Fibroblast of the conjunctiva (primary cell): Measurements from ENCODE around the gene PPP1R1B.

Experiments used
- DNase-seq: peaks from one replicate; pipeline ENCODE4 v3.0.0-alpha.2; 2010; ENCODE audit warnings: low read depth

The PPP1R1B gene

DNA sequence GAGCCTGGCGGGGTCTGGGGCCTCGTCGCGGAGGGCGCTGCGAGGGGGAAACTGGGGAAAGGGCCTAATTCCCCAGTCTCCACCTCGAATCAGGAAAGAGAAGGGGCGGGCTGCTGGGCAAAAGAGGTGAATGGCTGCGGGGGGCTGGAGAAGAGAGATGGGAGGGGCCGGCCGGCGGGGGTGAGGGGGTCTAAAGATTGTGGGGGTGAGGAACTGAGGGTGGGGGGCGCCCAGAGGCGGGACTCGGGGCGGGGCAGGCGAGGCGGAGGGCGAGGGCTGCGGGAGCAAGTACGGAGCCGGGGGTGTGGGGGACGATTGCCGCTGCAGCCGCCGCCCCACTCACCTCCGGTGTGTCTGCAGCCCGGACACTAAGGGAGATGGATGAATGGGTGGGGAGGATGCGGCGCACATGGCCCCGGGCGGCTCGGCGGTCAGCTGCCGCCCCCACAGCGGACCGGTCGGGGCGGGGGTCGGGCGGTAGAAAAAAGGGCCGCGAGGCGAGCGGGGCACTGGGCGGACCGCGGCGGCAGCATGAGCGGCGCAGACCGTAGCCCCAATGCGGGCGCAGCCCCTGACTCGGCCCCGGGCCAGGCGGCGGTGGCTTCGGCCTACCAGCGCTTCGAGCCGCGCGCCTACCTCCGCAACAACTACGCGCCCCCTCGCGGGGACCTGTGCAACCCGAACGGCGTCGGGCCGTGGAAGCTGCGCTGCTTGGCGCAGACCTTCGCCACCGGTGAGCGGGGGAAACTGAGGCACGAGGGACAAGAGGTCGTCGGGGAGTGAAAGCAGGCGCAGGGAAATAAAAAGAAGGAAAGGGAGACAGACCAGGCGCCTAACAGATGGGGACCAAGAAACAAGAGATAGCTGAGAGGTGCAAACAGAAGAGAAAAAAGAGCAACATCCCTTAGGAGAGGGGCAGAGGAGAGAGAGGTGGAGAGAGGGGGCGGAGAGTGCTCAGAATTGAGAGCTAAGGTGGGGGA lies 41.5 kb downstream of the PPP1R1B start, which contains the start of gene PNMT:
Gene PNMT, plus strand, starts transcription at position 509 of the 980 bp plus-strand sequence. Its CDS starts 23 bp downstream, at position 532.
- DNase-seq, result peak; percentile 16

DNA sequence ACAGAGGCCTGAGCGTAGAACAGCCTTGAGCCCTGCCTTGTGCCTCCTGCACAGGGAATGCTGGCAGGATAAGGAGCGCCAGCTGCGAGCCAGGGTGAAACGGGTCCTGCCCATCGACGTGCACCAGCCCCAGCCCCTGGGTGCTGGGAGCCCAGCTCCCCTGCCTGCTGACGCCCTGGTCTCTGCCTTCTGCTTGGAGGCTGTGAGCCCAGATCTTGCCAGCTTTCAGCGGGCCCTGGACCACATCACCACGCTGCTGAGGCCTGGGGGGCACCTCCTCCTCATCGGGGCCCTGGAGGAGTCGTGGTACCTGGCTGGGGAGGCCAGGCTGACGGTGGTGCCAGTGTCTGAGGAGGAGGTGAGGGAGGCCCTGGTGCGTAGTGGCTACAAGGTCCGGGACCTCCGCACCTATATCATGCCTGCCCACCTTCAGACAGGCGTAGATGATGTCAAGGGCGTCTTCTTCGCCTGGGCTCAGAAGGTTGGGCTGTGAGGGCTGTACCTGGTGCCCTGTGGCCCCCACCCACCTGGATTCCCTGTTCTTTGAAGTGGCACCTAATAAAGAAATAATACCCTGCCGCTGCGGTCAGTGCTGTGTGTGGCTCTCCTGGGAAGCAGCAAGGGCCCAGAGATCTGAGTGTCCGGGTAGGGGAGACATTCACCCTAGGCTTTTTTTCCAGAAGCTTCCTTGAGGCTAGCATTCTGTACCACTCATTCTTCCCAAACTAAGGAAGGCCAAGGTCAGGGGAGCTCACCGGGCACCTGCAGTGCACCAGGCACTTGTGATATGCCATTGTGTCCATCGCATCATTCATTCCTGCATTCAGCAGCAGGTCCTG lies 43.4 kb downstream of the PPP1R1B start:
- DNase-seq, result no peak

DNA sequence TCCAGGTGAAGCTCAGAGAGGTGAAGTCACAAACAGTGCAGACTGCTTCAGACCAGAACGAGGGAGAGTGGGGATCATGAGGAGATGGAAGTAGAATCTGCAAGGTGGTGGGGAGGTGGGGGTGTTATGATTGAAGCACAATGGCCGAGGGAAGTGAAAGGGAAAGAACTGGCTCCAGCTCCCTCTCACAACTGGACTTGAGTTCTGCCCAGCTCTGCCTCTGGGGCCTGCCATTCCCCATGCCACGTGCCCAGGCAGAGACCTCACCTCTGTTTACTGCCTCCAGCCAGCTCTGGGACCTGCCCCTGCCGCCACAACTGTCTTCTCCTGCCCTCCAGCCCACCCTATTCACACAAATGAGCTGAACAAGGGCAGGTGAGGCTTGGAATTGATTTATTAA lies 44.0 kb downstream of the PPP1R1B start:
- no peak for DNase-seq

DNA sequence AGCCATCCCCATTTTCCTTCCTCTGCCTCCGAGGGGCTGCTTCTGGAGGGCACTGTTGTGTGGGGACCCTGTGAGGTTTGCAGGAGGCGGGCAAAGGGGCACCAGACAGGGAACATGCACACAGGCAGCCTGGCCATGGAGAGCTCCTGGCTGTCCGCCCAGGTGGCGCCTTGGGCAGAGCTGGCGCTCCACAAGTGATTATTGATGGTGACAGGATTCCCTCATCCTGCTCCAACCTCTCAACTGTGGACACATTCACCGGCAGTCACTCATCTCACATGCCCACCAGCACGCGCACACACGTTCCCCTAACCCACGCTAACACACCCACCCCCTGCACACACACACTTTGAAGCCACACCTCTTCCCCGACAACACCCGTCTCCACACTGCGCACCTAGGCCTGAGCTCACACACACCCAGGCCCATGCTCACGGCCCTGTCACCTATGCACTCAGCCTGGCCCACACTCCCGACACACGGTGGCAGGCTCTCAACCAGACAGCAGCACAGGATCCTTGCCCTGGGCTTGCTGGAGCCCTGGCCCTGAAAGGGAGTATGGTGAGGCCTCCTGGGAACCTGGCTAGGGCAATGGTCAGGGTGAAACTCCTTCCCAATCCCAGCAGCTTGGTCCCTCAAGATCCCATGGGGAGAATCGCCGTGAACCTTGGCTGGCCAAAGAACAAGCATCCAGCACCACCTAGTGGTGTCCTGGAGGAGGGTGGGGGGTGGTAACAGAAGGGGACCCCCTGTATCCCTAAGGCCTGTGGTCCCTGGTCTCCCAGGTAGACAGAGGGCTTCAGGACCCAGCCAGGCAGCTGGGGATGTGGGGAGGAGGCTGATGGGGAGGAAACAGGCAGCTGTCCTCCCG lies 45.1 kb downstream of the PPP1R1B start:
- DNase-seq, result no peak

DNA sequence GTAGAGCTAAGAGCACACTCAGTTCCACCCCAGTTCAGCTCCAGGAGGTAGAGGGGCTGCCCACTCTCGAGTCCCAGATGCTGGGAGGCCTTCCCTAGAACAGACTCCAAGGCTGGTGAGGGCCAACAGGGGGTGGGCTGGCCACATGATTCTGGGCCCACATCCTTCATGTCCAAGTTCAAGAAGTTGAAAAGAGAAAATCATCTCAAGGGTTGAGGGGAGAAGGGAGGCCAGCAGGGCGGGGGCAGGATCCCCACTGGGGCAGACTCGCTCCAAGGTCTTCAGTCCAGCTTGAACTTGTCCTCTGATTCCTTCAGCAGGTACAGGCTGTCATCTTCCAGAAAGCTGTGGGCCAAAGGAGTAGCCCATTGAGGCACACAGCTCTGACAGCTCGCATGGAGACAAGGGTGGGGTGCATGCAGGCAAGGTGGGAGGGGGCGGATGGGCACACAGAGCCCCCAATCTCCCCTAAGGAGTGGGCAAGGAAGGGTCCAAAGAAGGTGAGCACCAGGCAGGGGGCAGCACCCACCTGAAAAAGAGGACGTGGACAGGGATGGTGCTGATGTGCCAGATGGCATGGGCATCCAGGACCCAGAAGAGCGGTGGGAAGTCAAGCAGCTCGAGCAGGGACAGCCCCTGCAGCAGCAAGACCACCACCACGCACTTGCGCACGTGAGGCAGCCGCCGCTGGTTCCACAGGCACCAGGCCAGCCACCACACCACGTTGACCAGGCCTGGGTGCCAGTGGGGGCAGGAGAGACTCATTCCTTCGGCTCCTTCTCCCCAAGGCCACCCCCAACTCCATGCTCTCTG lies 46.0 kb downstream of the PPP1R1B start:
- no peak for DNase-seq

DNA sequence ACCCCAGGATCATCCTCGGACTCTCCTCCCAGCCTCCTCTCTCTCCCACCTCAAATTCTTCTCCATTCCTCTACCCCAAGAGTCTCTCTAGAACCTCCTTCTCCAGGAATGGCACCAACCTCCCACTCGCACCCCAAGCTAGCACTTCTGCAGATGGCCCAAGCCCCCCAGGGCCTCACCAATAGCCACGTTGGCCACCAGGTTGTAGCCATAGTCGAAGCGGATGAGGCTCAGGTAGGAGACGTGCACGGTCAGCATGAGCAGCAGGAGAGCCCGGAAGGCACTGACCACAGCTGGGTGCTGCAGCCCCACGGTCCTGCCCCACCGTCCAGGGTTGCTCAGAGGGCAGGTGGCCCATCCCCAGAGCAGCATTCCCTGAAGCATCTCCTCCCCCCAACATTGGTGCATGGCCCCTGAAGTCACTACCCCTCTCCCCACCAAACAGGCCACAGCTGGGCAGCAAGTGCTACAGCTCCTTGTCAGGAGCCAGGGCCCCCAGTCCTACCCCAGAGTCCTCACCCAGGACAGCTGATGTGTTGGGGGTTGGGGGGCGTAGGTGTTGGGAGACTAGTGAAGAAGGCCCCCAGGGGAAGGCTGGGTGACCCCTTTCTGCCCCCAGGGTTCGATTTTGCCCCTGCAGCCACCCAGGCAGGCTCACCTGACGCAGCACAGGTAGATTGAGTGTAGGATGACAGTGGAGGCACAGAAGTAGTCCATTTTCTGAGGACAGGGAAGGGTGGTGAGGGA lies 46.8 kb downstream of the PPP1R1B start:
- no peak for DNase-seq

DNA sequence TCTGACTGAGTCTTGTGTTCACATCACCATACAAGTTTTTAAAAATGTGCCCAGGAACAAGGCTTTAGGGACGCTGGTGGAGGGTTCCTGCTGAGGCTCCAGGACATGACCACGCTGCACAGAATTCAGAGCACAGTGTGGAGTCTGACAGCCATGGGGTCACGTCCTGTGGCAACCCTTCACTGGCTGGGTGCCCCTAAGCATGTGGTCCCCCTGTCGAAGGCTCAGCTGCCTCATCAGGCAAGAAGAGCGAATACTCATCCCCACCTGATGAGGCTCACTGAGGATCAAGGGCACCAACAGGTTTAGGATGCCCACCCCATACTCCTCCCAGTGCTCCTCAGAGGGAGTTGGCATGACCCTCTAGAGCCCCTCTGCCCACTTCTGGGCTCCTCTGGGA lies 47.4 kb downstream of the PPP1R1B start:
- DNase-seq, result no peak

DNA sequence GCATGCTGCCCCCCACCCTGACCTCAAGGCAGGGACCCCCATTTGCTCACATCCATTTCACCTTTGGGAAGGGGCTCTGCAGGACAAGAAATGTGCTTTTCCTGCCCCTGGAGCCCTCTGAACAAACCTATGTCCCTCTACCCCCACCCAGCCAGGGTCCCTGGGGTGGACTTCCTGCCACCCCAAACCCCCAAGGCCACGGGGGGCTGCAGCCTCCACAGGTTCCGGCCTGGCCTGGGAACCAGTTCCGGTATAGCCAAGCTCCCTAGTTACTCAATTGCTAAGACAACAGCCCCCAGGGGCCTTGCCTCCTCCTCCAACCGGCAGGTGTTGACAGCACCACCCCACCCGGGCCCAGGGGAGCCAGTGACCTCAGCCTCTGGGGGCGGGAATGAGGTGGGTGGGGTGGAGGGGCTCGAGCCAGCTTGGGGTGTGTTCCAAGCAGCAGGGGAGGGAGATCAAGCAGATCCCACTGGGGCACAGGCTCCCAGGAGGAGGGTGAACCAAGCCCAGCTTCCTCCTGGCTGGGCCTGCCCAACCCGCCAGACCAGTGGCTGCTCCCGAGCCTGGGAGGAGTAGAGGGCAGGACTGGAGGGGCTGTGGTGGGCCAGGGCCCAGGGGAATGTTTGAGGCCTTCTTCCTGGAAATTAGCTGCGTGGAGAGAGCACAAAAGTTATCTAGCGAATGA lies 48.1 kb downstream of the PPP1R1B start:
- DNase-seq, result no peak

DNA sequence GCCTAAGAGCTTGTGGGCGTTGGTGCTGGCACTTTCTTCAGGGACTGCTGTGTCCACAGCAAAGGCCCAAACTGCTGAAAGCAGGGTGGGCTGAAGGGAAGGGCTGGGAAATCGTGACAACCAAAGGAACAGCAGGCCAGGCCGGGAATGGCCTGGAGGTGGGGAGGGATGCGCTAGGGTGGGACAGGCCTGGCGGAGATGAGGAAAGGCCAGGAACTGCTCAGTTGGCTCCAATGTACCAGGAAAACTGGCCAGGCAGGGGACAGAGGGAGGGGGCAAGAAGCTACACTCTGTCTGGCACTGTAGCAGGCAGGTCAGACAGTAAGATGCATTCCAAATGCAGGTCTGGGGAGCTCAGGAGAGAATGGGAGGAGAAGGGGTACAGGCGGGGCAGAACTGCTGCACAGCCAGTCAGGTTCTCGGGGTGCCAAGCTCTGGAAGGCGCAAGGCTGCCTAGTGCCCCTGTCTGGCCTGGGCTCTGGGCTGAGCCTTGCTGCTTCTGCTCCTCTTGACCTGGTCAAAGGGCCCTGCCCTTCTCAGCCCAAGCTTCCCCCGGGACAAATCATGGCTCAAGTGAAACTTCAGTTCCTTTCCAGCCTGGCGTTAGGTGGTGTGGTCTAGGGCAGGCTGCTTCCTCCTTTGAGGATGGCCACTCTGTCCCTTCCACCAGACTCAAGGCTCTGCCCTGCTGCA lies 48.8 kb downstream of the PPP1R1B start:
- DNase-seq, result no peak

DNA sequence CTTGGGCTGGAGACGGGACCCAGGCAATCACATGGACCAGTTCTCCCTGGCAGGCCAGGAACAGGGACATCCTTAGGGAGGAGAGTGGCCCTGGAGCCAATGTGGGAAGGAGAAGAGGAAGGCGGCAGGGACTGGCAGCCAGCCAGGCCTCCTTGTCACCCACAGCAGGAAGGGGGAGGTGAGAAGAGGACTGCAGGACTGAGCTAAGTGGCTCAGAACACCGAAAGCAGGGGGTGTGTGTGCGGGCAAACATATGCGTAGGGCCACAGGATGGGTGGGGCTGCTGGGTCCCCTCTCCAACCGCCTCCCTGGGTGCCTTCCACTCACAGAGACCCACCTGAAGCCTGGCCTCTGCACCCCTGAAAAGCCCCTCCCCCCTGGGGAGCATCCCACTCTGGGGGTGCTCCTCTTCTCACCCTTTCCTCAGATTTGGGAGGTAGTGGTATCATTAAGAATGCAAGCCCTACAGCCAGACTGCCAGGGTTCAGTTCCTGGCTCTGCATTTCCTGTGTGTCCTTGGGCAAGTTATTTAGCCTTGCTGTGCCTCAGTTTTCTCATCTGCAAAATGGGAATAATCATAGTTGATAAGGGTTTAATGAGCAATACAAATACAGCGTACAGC lies 49.6 kb downstream of the PPP1R1B start:
- no peak for DNase-seq

DNA sequence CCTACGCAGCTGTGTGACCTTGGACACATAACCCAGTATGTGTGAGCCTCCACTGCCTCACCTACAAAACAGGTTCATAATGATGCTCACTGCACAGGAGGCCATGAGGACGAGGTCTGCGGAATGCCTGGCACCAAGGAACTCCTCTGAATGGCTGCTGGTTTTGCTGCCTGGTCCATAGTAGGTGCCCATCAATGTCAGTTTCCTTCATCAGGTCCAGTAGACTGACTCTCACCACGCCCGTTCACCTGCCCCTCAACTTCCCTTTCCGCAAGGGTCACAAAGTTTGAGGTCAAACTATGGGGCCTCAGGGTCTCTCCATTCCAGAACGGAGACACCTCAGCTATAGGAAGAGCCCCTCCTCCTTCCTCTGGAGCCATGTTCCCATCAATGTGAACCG lies 50.3 kb downstream of the PPP1R1B start:
- DNase-seq, result no peak

DNA sequence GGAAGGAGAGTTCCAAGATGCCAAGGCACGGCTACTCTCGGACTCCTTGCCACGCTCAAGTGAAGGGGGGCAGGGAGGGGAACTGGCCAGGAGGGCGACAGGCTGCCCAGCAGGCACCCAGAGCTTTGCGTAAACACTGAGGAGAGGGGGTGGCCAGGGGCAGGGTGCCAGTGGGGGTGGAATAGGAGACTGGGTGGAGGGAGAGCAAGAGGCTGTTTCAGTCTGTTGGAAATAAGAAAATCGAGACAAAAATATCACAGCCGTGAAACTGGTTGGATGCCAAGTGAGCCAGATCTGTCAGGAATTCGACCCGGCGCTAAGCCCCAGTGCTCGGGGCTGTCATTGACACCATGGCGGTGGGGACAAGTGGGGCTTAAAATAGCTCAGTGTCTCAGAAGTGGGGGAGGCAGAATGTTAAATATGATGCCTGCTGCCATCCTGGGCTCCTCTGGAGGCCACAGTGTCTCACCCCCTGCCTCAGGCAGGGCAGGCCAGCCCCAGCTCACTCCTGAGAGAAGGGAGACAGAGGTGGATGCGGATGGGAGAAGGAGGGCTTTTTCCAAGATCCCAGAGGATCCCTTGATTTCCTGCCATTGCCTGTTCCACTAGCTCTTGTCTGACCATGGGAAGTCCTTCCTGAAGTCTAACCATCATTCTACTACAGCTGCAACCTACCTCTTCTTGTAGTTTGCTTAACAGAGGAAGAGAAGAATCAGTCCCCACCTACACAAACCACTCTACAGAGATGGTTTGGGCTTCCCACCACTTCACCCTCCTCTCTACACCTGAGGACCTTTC lies 51.0 kb downstream of the PPP1R1B start:
- DNase-seq, result no peak

DNA sequence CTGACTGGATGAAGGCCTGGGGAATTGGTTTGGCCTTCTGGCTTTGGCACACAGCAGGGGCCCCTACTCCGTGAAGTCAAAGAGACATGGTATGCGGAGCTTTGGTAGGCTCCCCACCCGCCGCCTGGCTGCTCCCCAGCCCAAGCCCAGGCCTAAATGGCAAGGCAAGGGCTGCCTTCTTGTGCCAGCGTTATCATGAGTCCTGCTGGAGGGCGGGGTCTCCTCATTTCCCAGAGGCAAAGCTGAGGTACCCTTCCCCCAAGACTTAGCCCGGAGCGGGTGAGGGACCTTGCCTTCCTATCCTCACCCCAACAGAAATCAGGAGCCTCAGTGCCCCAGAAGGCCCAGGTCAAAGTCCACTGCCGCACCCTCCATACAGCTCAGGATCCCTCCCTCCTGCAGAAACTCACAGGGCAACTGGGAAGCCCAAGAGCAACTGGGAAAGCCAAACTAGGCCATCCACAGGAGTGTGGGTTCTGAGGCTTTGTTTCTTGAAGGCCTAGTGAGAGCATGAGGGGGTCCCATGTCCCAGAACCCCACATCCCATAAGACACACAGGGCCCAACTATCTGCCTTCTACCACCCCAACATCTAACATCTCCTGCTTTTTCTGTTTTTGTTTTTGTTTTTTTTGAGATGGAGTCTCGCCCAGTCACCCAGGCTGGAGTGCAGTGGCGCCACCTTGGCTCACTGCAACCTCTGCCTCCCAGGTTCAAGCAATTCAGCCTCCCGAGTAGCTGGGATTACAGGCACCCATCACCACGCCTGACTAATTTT lies 51.8 kb downstream of the PPP1R1B start:
- no peak for DNase-seq

DNA sequence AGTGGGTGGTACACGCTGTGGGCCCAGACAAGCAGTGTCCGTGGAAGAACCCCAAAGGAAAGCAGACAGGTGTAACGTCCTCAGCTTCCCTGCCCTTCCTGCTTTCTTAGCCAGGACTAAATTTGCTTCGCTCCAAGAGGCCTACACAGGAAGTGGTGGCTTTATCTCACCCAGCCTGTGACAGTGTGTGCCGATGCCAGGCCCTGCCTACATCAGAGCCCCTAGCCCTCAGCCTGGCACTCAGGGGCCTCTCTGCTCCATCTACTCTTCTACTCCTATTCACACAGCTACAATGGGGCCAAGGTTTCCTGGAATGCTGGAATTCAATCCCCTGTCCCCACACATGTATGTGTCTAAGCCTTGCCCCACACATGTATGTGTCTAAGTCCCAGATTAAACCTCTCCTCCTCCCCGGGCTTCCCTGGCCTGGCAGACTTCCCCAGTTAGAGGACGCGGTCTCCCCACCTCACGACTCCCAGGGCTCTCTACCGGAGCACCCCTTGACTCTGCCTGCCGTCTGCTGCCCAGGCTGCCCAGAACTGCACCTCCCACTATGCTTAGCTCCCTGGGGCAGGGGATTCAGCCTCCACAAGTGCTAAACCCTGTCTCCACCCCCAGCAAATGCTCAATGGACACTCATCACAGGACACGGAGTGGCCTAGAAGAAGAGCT lies 52.9 kb downstream of the PPP1R1B start:
- DNase-seq, result no peak

DNA sequence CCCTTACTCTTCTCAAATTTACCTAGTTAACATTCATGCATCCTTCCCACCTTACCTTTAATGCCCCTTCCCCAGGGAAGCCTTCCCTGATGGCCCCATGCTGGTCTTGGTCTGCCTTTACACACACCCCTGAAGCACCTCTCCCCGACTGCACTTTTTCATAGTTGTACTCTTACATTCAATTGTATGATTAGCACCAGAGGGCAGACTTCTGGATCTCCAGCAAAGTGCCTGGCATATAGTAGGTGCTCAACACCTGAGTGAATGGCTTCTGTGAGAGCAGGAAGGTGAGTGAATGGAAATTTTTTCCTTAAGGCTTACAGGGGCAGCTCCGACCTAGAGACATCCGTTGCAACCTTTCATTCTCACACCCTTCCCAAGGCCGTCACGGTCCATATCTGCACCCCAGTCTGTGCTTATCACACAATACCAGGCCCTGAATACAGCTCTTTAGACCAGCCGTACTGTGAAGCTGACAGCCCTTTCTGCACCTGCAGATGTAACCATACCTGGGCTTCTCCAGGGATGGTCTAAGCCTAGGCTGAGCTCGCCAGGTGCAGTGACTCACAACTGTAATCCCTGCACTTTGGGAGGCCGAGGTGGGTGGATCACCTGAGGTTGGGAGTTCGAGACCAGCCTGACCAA lies 56.7 kb downstream of the PPP1R1B start:
- no peak for DNase-seq
